NCI-H446 (cell line): Measurements from ENCODE around the gene ANKRD6.
"Not testable (repeated sequence)": the region's sequence is repeated elsewhere in the genome, so short reads cannot be mapped to it uniquely, and the experiment has no call there.

Source experiments
- DNase-seq, 2 experiments: peaks; one replicate each; lab custom pipeline; 2025; lab: John Stamatoyannopoulos, UW

ANKRD6 gene

GRCh38 chr6:89432875-89433251 is at the start of gene ANKRD6:
ANKRD6 (plus strand) TSS chr6:89433152; CDS start chr6:89566977, 133,825 bp downstream.
- DNase-seq, result peak; percentile 19 to 78

- peak; percentile 87 to 90 for DNase-seq
These were observed 47.7 kb upstream of the ANKRD6 start for GRCh38 chr6:89385156-89385667.

GRCh38 chr6:89385846-89386245 is 47.1 kb upstream of the ANKRD6 start:
- DNase-seq, result no peak

- DNase-seq, result no peak
These were observed 45.9 kb upstream of the ANKRD6 start for GRCh38 chr6:89386917-89387491.

- no peak for DNase-seq
These were observed 45.3 kb upstream of the ANKRD6 start for GRCh38 chr6:89387516-89388201.

- no peak for DNase-seq
These were observed 44.1 kb upstream of the ANKRD6 start for GRCh38 chr6:89388846-89389245.

- DNase-seq, result no peak
These were observed 40.1 kb upstream of the ANKRD6 start for GRCh38 chr6:89392823-89393222.

GRCh38 chr6:89393659-89394058 is 39.3 kb upstream of the ANKRD6 start:
- no peak for DNase-seq

GRCh38 chr6:89397884-89398283 is 35.1 kb upstream of the ANKRD6 start:
- DNase-seq, result not testable (repeated sequence)

GRCh38 chr6:89398762-89399525 is 34.0 kb upstream of the ANKRD6 start:
- no peak for DNase-seq

- no peak for DNase-seq
These were observed 32.9 kb upstream of the ANKRD6 start for GRCh38 chr6:89400050-89400449.

GRCh38 chr6:89400912-89401399 is 32.0 kb upstream of the ANKRD6 start:
- DNase-seq, result no peak

- no peak for DNase-seq
These were observed 30.2 kb upstream of the ANKRD6 start for GRCh38 chr6:89402776-89403175.

- no peak for DNase-seq
These were observed 28.4 kb upstream of the ANKRD6 start for GRCh38 chr6:89404512-89404911.

GRCh38 chr6:89406141-89406540 is 26.8 kb upstream of the ANKRD6 start:
- no peak for DNase-seq

GRCh38 chr6:89409461-89410035 is 23.4 kb upstream of the ANKRD6 start:
- no peak for DNase-seq

GRCh38 chr6:89410231-89410761 is 22.7 kb upstream of the ANKRD6 start:
- DNase-seq, result no peak

GRCh38 chr6:89410788-89411144 is 22.2 kb upstream of the ANKRD6 start:
- DNase-seq, result no peak

- no peak for DNase-seq
These were observed 21.5 kb upstream of the ANKRD6 start for GRCh38 chr6:89411145-89412070.

- DNase-seq, result peak; percentile 38 to 65
These were observed 20.6 kb upstream of the ANKRD6 start, which contains the start of gene RRAGD for GRCh38 chr6:89412071-89413005. RRAGD (minus strand) TSS chr6:89412273; CDS start chr6:89411993, 280 bp downstream.
